Suppressor macrophage treated with lipopolysaccharide for 1 hour (primary cell): ENCODE measurements around the gene SIMC1.

Experiments
- DNase-seq, 3 donors: peaks; one replicate each; pipeline ENCODE4 v3.0.0-alpha.2; 2020 to 2022

Gene SIMC1

GRCh38 chr5:176365351-176366231, 127.4 kb downstream of the SIMC1 start, which contains the start of gene ARL10:
ARL10 (plus strand) TSS chr5:176365487; CDS start chr5:176365564, 77 bp downstream.
- DNase-seq = peak in 2 of 3 donors; percentile 37 to 62

- DNase-seq = no peak
These were observed 128.1 kb downstream of the SIMC1 start for GRCh38 chr5:176366232-176366894.

- no peak for DNase-seq
These were observed 130.5 kb downstream of the SIMC1 start for GRCh38 chr5:176368726-176369125.

GRCh38 chr5:176369934-176370711, 131.9 kb downstream of the SIMC1 start:
- no peak for DNase-seq

- peak; percentile 65 to 77 (median 74) for DNase-seq
These were observed 133.7 kb downstream of the SIMC1 start for GRCh38 chr5:176371621-176372539.

DNA sequence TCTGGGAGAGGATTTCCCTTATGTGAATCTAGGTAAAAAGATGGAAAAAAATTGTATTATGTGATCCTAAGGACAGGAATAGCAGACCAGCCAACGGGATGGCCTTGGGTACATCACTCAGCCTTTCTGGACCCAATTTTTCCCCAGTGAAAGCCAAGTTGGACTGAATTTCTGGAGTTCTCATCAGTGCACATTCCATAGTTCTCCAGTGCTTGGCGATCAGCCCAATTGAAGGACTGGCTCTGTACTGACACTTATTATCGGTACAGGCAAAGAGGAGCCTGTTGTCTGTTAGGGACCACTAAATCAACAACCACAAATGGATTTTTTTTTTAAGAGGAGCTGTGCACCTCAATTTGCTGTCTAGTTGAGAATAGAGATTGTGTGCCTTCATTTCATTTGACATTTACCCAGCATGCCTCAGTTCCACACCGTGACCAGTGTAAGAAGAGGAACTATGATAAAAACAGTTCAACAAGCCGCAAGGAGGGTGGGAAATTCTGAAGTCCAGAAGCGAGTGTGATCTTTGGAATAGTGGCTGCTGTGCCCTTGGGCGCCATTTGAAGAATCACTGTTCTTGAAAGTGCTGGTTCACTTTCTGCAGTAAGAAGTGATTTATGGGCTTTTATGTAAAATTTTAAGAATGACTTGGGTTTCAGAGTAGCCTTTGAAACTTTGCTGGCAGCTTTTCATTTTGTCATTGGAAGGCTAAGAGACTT, 135.0 kb downstream of the SIMC1 start:
- DNase-seq = peak in 2 of 3 donors; percentile 10 to 20

GRCh38 chr5:176379881-176380280, 141.7 kb downstream of the SIMC1 start:
- no peak for DNase-seq

GRCh38 chr5:176381423-176381822, 143.2 kb downstream of the SIMC1 start:
- no peak for DNase-seq

DNA sequence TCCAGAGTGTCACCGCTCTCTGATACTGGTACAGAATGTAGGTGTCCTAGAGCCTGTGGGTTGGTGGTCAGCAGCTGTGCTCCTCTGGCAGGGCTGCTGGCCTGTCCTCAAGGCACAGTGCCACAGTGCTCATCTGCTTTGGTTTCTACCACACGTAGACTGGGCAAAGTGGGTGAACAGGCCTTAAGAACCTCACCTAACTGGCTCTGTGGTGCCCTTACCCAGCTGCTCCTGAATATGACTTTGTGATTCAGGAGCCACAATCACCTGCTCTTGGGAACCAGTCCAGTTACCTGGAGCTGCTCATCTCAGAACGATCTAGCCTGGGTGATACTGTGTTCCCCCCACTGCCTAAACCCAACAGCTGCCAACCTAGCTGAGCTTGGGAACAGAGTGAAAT, 143.8 kb downstream of the SIMC1 start:
- DNase-seq = no peak

DNA sequence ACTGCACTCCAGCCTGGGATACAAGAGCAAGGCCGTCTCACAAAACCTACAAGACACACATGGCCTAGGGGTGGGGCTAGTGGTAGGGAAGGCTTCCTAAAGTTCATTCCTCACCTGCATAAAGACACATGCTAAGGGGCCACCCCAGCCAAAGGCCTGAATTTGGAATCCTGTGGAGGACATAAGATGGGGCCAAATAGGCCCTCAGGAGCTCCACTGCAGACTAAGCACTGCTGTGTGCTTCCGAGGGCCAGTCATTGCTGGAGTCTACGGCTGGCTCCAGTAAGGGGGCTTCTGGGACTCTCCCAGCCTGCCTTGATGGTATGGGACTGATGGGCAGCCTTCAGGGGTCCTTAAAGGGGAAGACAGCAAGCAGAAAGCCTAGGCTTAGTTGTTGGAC, 144.5 kb downstream of the SIMC1 start:
- no peak for DNase-seq

DNA sequence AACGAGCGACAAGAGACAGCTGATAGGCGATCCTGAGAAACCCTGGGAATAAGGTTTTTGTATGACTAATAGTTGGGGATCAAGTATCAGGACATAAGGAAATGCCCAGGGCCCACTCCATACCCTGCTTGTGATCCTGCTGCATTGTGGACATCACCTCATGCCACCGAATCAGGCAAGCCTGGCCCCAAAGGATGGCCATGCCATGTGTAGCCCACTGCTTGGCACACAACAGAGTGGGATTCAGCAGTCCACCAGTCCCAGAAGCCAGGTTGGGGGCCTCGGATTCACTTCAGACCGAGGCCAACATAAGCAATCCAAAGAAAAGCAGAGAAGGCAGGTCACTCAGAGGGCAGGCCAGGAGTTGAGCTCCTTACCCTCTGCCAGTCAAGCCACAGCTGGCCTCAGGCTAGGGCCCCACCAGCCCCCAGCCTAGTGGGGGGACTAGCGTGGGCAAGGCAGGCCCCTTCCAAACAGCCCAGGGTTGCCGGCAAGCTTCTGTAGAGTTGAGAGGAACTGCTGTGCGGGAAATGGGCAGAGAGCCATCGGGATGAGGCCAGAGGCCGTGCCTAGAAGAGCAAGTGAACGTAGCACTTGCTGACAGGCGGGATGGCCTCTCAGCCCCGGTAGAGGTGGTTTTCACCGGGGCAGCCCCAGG, 145.2 kb downstream of the SIMC1 start:
- DNase-seq = no peak

DNA sequence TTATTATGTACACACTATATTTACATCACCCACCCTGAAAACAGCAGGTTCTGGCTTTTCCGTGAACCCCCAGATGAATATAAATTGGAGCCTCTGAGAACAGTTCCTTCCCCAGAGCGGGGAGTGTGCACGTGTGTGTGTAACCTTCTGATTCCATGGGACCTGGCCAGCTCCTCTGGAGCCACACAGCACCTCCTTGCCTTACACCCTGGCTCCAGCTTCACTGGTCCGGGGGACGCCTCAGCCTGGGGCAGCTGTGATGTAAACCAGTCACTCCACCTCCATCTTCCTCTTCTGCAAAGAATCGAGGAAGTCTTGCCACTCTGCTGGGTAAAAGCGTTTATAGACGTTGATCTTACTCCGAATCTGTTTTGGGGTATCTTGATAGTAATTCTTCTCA, 145.7 kb downstream of the SIMC1 start:
- no peak for DNase-seq

DNA sequence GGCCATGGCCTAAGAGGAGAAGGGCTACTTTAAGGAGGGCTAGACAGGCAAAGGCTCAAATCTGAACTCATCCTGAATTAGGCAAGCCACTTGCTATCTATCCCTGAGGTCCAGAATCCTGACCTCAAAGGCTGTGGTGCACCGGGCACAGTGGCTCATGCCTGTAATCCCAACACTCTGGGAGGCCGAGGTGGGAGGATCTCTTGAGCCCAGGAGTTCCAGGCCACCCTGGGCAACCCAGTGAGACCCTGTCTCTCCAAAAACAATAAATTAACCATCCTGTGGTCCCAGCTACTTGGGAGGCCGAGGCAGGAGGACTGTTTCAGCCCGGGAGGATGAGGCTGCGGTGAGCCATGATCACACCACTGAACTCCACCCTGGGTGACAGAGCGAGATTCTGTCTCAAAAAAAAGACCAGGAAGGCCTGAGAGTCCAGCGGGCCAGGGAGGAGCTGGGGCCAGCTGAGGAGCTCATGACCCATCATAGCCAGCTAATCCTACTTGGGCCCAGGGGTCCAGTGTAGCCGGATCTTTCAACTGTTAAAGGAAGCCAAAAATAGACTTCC, 146.2 kb downstream of the SIMC1 start:
- no peak for DNase-seq

- no peak for DNase-seq
These were observed 146.8 kb downstream of the SIMC1 start for GRCh38 chr5:176384991-176385390.

DNA sequence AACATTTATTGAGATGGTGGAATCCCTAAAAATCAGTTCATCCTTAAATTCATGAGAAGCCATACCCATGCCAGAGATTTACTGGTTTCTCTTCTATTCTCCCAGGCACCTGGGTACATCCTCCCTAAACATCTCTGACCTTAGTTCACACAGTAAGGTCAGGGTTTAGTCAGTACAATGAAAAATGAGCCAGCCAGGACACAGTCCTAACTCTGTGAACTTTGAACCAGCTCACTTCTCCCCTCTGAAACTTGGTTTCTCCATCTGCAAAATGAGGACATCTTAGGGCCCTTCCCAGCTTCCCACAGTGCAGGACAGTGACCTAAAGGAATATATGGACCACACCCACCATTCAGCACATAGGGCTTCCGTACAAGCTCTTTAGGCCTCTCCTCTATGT, 148.3 kb downstream of the SIMC1 start:
- no peak for DNase-seq

GRCh38 chr5:176387384-176387925, 149.2 kb downstream of the SIMC1 start:
- DNase-seq = no peak

DNA sequence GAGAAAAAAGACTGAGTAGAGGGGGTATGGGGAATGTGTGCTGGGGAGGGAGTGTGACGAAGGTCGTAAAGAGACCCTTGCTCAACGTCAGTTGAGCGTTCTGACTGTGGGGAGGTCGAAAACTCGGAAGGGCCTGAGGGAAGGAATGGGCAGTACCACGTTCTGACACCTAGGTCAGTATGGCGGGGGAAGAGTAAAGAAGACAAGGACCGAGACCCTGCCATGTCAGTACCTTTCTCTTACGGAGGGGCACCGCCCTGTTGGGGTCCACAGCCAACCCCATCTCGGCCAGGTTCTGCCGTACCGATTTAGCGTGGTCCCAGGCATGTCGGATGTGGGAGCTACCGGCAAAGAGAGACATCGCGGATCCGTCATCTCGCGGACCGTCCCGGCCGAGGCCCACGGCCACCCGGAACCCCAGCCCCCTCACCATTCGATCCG, 149.8 kb downstream of the SIMC1 start:
- peak in 2 of 3 donors; percentile 19 to 20 for DNase-seq

DNA sequence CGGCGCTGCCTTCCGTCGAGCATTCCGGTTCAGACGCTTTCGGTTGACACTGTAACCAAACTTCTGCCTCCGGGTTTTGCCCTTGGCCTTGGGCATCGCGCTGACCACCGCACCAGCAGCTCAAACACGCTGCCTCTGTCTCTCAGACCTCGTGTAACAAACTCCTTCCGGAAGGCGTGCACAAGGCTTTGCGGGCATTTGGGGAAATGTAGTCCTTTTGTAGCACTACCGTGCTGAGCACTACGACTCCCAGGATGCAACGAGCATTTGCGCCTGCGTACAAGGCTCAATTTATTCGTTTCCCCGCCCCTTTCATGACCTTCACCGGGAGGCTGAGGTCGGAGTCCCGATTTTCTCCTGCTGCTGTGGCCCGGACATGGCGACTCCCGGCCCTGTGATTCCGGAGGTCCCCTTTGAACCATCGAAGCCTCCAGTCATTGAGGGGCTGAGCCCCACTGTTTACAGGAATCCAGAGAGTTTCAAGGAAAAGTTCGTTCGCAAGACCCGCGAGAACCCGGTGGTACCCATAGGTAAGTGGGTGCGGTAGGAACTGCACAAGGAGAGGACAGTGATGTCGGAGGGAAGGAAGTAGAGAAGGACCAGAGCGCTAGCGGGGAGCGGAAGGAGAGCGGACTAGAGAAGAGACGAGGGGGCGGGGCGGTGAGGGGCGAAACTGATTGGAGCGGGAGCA, 150.4 kb downstream of the SIMC1 start, which contains the start of the genes HIGD2A and NOP16:
HIGD2A (plus strand) TSS at position 308 of the 691 bp plus-strand sequence; CDS start at position 377, 69 bp downstream.
NOP16 (minus strand) TSS at position 155 of the 691 bp plus-strand sequence; CDS start at position 96, 59 bp downstream.
- DNase-seq = peak; percentile 99 to 100 (median 99)
